Panc1 (cell line): ENCODE measurements around the gene CD44. TPM values are rescaled to one million over a fixed set of nuclear protein-coding genes. Genes with fewer than 3 reads are reported as not detected.
A peak's percentile ranks its signal among the peaks of the same experiment; 100 is the strongest.

Experiments used
- ATAC-seq: fragments of 200-7000 bp; cut with Tn5 transposase; 2 replicates; pipeline ENCODE4 v1.9.1; 2020; ENCODE audit warnings: mild to moderate bottlenecking, moderate library complexity
- BruUV-seq: library from RNA; stranded (reverse); fragments of 400-500 nt; replicated peaks from 2 replicates; lab custom pipeline; 2021; lab: Mats Ljungman, UMichigan
- CTCF ChIA-PET: fragments of 300-600 bp; sonication (Branson Sonifier 250); formaldehyde crosslinking; loops from one replicate; lab custom pipeline; 2022; ENCODE audit warnings: antibody characterized with exemption; lab: Charles Lee
- POLR2A ChIA-PET: fragments of 300-600 bp; sonication (Branson Sonifier 250); formaldehyde crosslinking; loops from one replicate; lab custom pipeline; 2022; ENCODE audit warnings: antibody characterized with exemption; lab: Charles Lee
- DNase-seq: peaks from one replicate; pipeline ENCODE4 v3.0.0-alpha.2; 2010; ENCODE audit warnings: low read depth, low spot score
- H3K27ac ChIP-seq: 2 replicates; pipeline ENCODE4 v1.5.1; 2011; ENCODE audit warnings: mild to moderate bottlenecking, low read length, inconsistent platforms
- H3K27me3 ChIP-seq: fragments of 200-500 bp; sonication (Bioruptor generic); 2 replicates; pipeline ENCODE4 v1.6.0; 2014; ENCODE audit warnings: low read length, inconsistent platforms; ENCODE audit not compliant: control insufficient read depth, insufficient read depth
- H3K36me3 ChIP-seq: fragments of 200-500 bp; sonication (Bioruptor generic); 2 replicates; pipeline ENCODE4 v1.5.1; 2014; ENCODE audit warnings: inconsistent platforms, mild to moderate bottlenecking, low read length, moderate library complexity; ENCODE audit not compliant: control insufficient read depth, insufficient read depth
- H3K4me1 ChIP-seq: 2 replicates; pipeline ENCODE4 v1.5.1; 2011; ENCODE audit warnings: inconsistent platforms, mild to moderate bottlenecking, low read length, moderate library complexity; ENCODE audit not compliant: control insufficient read depth, insufficient read depth
- H3K4me3 ChIP-seq, 2 experiments: 2 replicates each; pipeline ENCODE4 v1.5.1; 2011 to 2012; ENCODE audit warnings: low read depth in 2 of 2, low read length in 2 of 2, mild to moderate bottlenecking in 2 of 2, inconsistent platforms in 1 of 2, moderate library complexity in 1 of 2
- H3K9me3 ChIP-seq: fragments of 200-500 bp; sonication (Bioruptor generic); 2 replicates; pipeline ENCODE4 v1.5.1; 2014; ENCODE audit warnings: low read depth, mild to moderate bottlenecking, inconsistent platforms, low read length, moderate library complexity; ENCODE audit not compliant: control insufficient read depth, insufficient read depth
- POLR2AphosphoS5 ChIP-seq: IDR thresholded peaks from 2 replicates; pipeline ENCODE4 v1.6.1; 2012; ENCODE audit warnings: mild to moderate bottlenecking, low read depth, low read length, moderate library complexity
- SIN3A ChIP-seq: IDR thresholded peaks from 2 replicates; pipeline ENCODE4 v1.6.1; 2012; ENCODE audit warnings: low read depth, mild to moderate bottlenecking, low read length, moderate library complexity, borderline replicate concordance; ENCODE audit not compliant: insufficient read depth
- TCF7L2 ChIP-seq: IDR thresholded peaks from 2 replicates; pipeline ENCODE4 v1.6.1; 2011; ENCODE audit warnings: mild to moderate bottlenecking, low read depth, low read length, inconsistent platforms
- in situ Hi-C: cut with HindIII; loops from 2 replicates; pipeline ENCODE4 v1.10.0; 2016; ENCODE audit warnings: low sequenced_read_pairs, low pct_unique_long_range_greater_than_20kb
- intact Hi-C: fragments of 100-400 bp; cut with micrococcal nuclease; formaldehyde crosslinking; loops from one replicate; pipeline ENCODE4 v1.10.0; 2022; ENCODE audit not compliant: unreplicated experiment
- total RNA-seq: library from RNA; stranded (reverse); gene quantifications from one replicate; pipeline ENCODE4 v1.2.1, GENCODE V29; 2021; ENCODE audit not compliant: unreplicated experiment
- TF ChIP-seq, protein P1 (sequence below): fragments of 450-650 bp; IDR thresholded peaks from 2 replicates; pipeline ENCODE4 v1.5.1; 2017; ENCODE audit warnings: mild to moderate bottlenecking
- TF ChIP-seq, protein P2 (sequence below), 2 experiments: IDR thresholded peaks; 2 replicates each; pipeline ENCODE4 v1.6.1; 2011 to 2012; ENCODE audit warnings: low read depth in 2 of 2, control low read depth in 1 of 2, low read length in 1 of 2, mild to moderate bottlenecking in 1 of 2, moderate library complexity in 1 of 2; ENCODE audit not compliant: insufficient read depth in 1 of 2

CD44 gene
- total RNA-seq, 1 experiment from 2014 or later = 1,819 TPM

- ATAC-seq (peak; percentile 11; the same call in 1 of the 2 replicates), DNase-seq (peak; percentile 47)
- no peaks in the 10 kb centered on the region for H3K9me3 ChIP-seq
- H3K4me3 ChIP-seq = no peak overlapping the region
- intact Hi-C loops (no loop called here), in situ Hi-C loops (no loop called here)
- peaks cover 57% of the 10 kb centered on the region for H3K36me3 ChIP-seq
- no peaks in the 10 kb centered on the region for H3K27me3 ChIP-seq
- peaks cover 79% of the 10 kb centered on the region for H3K4me1 ChIP-seq
- ChIA-PET CTCF (no interaction called here), POLR2A (no interaction called here)
- peak overlapping the region; percentile 67 for H3K27ac ChIP-seq
- TF ChIP-seq, protein P1, sequence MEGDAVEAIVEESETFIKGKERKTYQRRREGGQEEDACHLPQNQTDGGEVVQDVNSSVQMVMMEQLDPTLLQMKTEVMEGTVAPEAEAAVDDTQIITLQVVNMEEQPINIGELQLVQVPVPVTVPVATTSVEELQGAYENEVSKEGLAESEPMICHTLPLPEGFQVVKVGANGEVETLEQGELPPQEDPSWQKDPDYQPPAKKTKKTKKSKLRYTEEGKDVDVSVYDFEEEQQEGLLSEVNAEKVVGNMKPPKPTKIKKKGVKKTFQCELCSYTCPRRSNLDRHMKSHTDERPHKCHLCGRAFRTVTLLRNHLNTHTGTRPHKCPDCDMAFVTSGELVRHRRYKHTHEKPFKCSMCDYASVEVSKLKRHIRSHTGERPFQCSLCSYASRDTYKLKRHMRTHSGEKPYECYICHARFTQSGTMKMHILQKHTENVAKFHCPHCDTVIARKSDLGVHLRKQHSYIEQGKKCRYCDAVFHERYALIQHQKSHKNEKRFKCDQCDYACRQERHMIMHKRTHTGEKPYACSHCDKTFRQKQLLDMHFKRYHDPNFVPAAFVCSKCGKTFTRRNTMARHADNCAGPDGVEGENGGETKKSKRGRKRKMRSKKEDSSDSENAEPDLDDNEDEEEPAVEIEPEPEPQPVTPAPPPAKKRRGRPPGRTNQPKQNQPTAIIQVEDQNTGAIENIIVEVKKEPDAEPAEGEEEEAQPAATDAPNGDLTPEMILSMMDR = no peak
- TF ChIP-seq, protein P2, sequence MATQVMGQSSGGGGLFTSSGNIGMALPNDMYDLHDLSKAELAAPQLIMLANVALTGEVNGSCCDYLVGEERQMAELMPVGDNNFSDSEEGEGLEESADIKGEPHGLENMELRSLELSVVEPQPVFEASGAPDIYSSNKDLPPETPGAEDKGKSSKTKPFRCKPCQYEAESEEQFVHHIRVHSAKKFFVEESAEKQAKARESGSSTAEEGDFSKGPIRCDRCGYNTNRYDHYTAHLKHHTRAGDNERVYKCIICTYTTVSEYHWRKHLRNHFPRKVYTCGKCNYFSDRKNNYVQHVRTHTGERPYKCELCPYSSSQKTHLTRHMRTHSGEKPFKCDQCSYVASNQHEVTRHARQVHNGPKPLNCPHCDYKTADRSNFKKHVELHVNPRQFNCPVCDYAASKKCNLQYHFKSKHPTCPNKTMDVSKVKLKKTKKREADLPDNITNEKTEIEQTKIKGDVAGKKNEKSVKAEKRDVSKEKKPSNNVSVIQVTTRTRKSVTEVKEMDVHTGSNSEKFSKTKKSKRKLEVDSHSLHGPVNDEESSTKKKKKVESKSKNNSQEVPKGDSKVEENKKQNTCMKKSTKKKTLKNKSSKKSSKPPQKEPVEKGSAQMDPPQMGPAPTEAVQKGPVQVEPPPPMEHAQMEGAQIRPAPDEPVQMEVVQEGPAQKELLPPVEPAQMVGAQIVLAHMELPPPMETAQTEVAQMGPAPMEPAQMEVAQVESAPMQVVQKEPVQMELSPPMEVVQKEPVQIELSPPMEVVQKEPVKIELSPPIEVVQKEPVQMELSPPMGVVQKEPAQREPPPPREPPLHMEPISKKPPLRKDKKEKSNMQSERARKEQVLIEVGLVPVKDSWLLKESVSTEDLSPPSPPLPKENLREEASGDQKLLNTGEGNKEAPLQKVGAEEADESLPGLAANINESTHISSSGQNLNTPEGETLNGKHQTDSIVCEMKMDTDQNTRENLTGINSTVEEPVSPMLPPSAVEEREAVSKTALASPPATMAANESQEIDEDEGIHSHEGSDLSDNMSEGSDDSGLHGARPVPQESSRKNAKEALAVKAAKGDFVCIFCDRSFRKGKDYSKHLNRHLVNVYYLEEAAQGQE (IDR thresholded peaks at IDR 0.05; ENCODE audit: insufficient read depth in 1 of 2, low read depth in 2 of 2, low read length in 1 of 2) = no peak
- TF ChIP-seq SIN3A (no peak), POLR2AphosphoS5 (no peak), TCF7L2 (no peak)
- BruUV-seq = no TSS peak
Observed at GRCh38 chr11:35214792-35215193, 75.8 kb downstream of the CD44 start.

- intact Hi-C loops = no loop called here
- in situ Hi-C loops = no loop called here
- H3K36me3 ChIP-seq = peaks cover 57% of the 10 kb centered on the region
- DNase-seq (no peak), ATAC-seq (no peak)
- no peak overlapping the region for H3K4me3 ChIP-seq
- H3K27ac ChIP-seq = peak overlapping the region; percentile 72
- no peak for TF ChIP-seq TCF7L2
- TF ChIP-seq SIN3A = no peak
- no peak; the same call in 1 of the 2 replicates for TF ChIP-seq POLR2AphosphoS5
- TF ChIP-seq, protein P1 = no peak
- TF ChIP-seq, protein P2 (IDR thresholded peaks at IDR 0.05; ENCODE audit: insufficient read depth in 1 of 2, low read depth in 2 of 2, low read length in 1 of 2) = no peak
- H3K9me3 ChIP-seq = no peaks in the 10 kb centered on the region
- H3K4me1 ChIP-seq = peaks cover 85% of the 10 kb centered on the region
- POLR2A ChIA-PET = no interaction called here
- BruUV-seq = no TSS peak
- H3K27me3 ChIP-seq = no peaks in the 10 kb centered on the region
- CTCF ChIA-PET = no interaction called here
Observed at GRCh38 chr11:35215945-35216344, 77.0 kb downstream of the CD44 start.
